GM12878 (cell line): ENCODE measurements around the gene SMARCC1. TPM values are rescaled to one million over a fixed set of nuclear protein-coding genes. Genes with fewer than 3 reads are reported as not detected.

Experiments used
- ATAC-seq: fragments of 200-7000 bp; cut with Tn5 transposase; 3 replicates; pipeline ENCODE4 v1.9.1; 2020; ENCODE audit warnings: mild to moderate bottlenecking, moderate library complexity
- BruUV-seq: library from RNA; stranded (reverse); fragments of 400-500 nt; replicated peaks from 2 replicates; lab custom pipeline; 2021; lab: Mats Ljungman, UMichigan
- CTCF ChIA-PET: fragments of 300-600 bp; sonication (Branson Sonifier 250); formaldehyde crosslinking; extraction: SDS; loops from one replicate; lab custom pipeline; 2021; ENCODE audit warnings: inconsistent platforms; lab: Yijun Ruan, JAX
- POLR2A ChIA-PET: fragments of 350-600 bp; formaldehyde crosslinking; extraction: SDS; loops from one replicate; lab custom pipeline; 2021; ENCODE audit warnings: inconsistent platforms; lab: Charles Lee
- RAD21 ChIA-PET: fragments of 300-600 bp; sonication (Branson Sonifier 250); formaldehyde crosslinking; loops from one replicate; lab custom pipeline; 2023; ENCODE audit warnings: antibody characterized with exemption; ENCODE audit not compliant: unreplicated experiment; lab: Charles Lee
- SMC1A ChIA-PET: fragments of 300-600 bp; sonication (Branson Sonifier 250); formaldehyde crosslinking; loops from one replicate; lab custom pipeline; 2023; ENCODE audit not compliant: unreplicated experiment, uncharacterized antibody; lab: Charles Lee
- DNase-seq: peaks from one replicate; pipeline ENCODE4 v3.0.0-alpha.2; 2011; ENCODE audit warnings: low read depth, low spot score
- FAIRE-seq: peaks from 3 replicates; lab custom pipeline; 2011; peaks lifted over from hg19 to GRCh38; lab: Jason Lieb, UNC
- H2AFZ ChIP-seq: 2 replicates; pipeline ENCODE4 v1.6.0; 2011; ENCODE audit warnings: low read depth, low read length, control low read depth; ENCODE audit not compliant: control insufficient read depth
- H3K27ac ChIP-seq: 2 replicates; pipeline ENCODE4 v1.5.1; 2011; ENCODE audit warnings: control low read depth; ENCODE audit not compliant: control insufficient read depth, insufficient read depth
- H3K27me3 ChIP-seq, 2 experiments: replicated peaks in 1 of 2; 2 replicates each; pipeline versions ENCODE4 v1.6.0 to v1.6.1; 2011; ENCODE audit warnings: low read length in 1 of 2; ENCODE audit not compliant: control insufficient read depth in 2 of 2, insufficient read depth in 2 of 2
- H3K36me3 ChIP-seq, 2 experiments: 2 replicates each; pipeline ENCODE4 v1.5.1; 2011; ENCODE audit warnings: low read length in 1 of 2; ENCODE audit not compliant: control insufficient read depth in 2 of 2, insufficient read depth in 2 of 2
- H3K4me1 ChIP-seq: 2 replicates; pipeline ENCODE4 v1.6.1; 2011; ENCODE audit warnings: mild to moderate bottlenecking, low read length, moderate library complexity, mixed read lengths; ENCODE audit not compliant: control insufficient read depth, insufficient read depth
- H3K4me2 ChIP-seq: 2 replicates; pipeline ENCODE4 v1.6.0; 2011; ENCODE audit warnings: control low read depth; ENCODE audit not compliant: control insufficient read depth, insufficient read depth
- H3K4me3 ChIP-seq: fragments of 200-600 bp; sonication (generic); 2 replicates; pipeline ENCODE4 v1.5.1; 2016
- H3K79me2 ChIP-seq: 2 replicates; pipeline ENCODE4 v1.6.0; 2011; ENCODE audit warnings: low read length; ENCODE audit not compliant: control insufficient read depth, insufficient read depth
- H3K9ac ChIP-seq: 2 replicates; pipeline ENCODE4 v1.8.0; 2011; ENCODE audit warnings: low read length, control low read depth, mixed read lengths; ENCODE audit not compliant: control insufficient read depth, insufficient read depth
- H3K9me3 ChIP-seq: replicated peaks from 3 replicates; pipeline ENCODE4 v1.5.1; 2011; ENCODE audit warnings: mild to moderate bottlenecking, low read length; ENCODE audit not compliant: control insufficient read depth, insufficient read depth
- H4K20me1 ChIP-seq: 2 replicates; pipeline ENCODE4 v1.6.0; 2011; ENCODE audit not compliant: control insufficient read depth, insufficient read depth
- ATF3 ChIP-seq: IDR thresholded peaks from 2 replicates; pipeline ENCODE4 v1.6.1; 2011; ENCODE audit warnings: low read depth, mild to moderate bottlenecking, low read length, moderate library complexity, borderline replicate concordance; ENCODE audit errors: extremely low read depth
- BHLHE40 ChIP-seq, 2 experiments: fragments of 450-650 bp in 1 of 2; IDR thresholded peaks; 2 replicates each; pipeline ENCODE4 v1.6.1; 2011 to 2017; ENCODE audit warnings: low read depth in 2 of 2, borderline replicate concordance in 1 of 2, improper control_type of control experiment in 1 of 2, low read length in 1 of 2, mild to moderate bottlenecking in 1 of 2
- CEBPZ ChIP-seq: fragments of 150-350 bp; IDR thresholded peaks from 2 replicates; pipeline ENCODE4 v1.6.1; 2016; ENCODE audit warnings: low read depth, low read length
- DPF2 ChIP-seq: fragments of 450-650 bp; IDR thresholded peaks from 2 replicates; pipeline ENCODE4 v1.6.1; 2017; ENCODE audit warnings: mild to moderate bottlenecking
- EED ChIP-seq: sonication (generic); IDR thresholded peaks from 2 replicates; pipeline ENCODE4 v1.6.1; 2016; ENCODE audit warnings: antibody characterized with exemption, low read depth
- ETV6 ChIP-seq, 2 experiments: fragments of 450-650 bp in 1 of 2; IDR thresholded peaks in 1 of 2; conservative IDR thresholded peaks in 1 of 2; 2 replicates each; pipeline ENCODE4 v1.6.1; 2014; ENCODE audit warnings: antibody characterized with exemption in 1 of 2, borderline replicate concordance in 1 of 2, low read depth in 1 of 2, mild to moderate bottlenecking in 1 of 2, moderate library complexity in 1 of 2
- IRF3 ChIP-seq: fragments of 450-650 bp; IDR thresholded peaks from 2 replicates; pipeline ENCODE4 v1.6.1; 2014; ENCODE audit warnings: mild to moderate bottlenecking
- JUND ChIP-seq: IDR thresholded peaks from 2 replicates; pipeline ENCODE4 v1.6.1; 2012; ENCODE audit warnings: low read depth, mild to moderate bottlenecking, low read length, improper control_type of control experiment, moderate library complexity
- MTA3 ChIP-seq: IDR thresholded peaks from 2 replicates; pipeline ENCODE4 v1.6.1; 2012; ENCODE audit warnings: low read length, inconsistent platforms, borderline replicate concordance
- NR2F1 ChIP-seq: fragments of 450-650 bp; conservative IDR thresholded peaks from 2 replicates; pipeline ENCODE4 v1.6.1; 2017; ENCODE audit warnings: mild to moderate bottlenecking
- PKNOX1 ChIP-seq: fragments of 450-650 bp; IDR thresholded peaks from 2 replicates; pipeline ENCODE4 v1.6.1; 2016; ENCODE audit warnings: mild to moderate bottlenecking
- SMARCA5 ChIP-seq: fragments of 450-650 bp; IDR thresholded peaks from 2 replicates; pipeline ENCODE4 v1.6.1; 2017; ENCODE audit warnings: mild to moderate bottlenecking
- SUZ12 ChIP-seq: fragments of 200-600 bp; sonication (generic); IDR thresholded peaks from one replicate; pipeline ENCODE4 v1.6.1; 2018; ENCODE audit warnings: antibody characterized with exemption, mild to moderate bottlenecking; ENCODE audit not compliant: unreplicated experiment
- ZNF592 ChIP-seq: fragments of 450-650 bp; IDR thresholded peaks from 2 replicates; pipeline ENCODE4 v1.6.1; 2017; ENCODE audit warnings: mild to moderate bottlenecking, moderate library complexity
- WGBS: methylation state at CpG from one replicate; pipeline ENCODE4 v1.1.6; 2016; ENCODE audit warnings: low lambda C conversion rate; ENCODE audit not compliant: insufficient replicate concordance, insufficient coverage; ENCODE audit errors: missing lambda C conversion rate; 5-methylcytosine and 5-hydroxymethylcytosine counted together
- in situ Hi-C: fragments of 300-500 bp; cut with MboI; formaldehyde crosslinking; loops from 9 replicates; pipeline ENCODE4 v1.14.3; 2018; ENCODE audit warnings: mixed read lengths
- intact Hi-C: fragments of 100-400 bp; cut with micrococcal nuclease; formaldehyde crosslinking; loops from one replicate; pipeline ENCODE4 v1.14.2; 2022; ENCODE audit not compliant: unreplicated experiment
- polyA plus RNA-seq, 11 experiments: library from polyadenylated mRNA; depleted of rRNA in 4 of 11; unstranded in 6 of 11; stranded (reverse) in 5 of 11; fragments of >200 nt; fragmentation: Nextera tagmentation in 4 of 11; fragmentation: Illumina TruSeq in 1 of 11; extraction: Ambion mirVana in 4 of 11; extraction: Trizol in 1 of 11; gene quantifications; 1 replicate in 1 of 11; 2 replicates in 10 of 11; pipeline versions ENCODE4 v1.2.1 to v1.2.3, GENCODE V29; 2011 to 2016; ENCODE audit warnings: inconsistent platforms in 2 of 11, missing spikeins in 2 of 11, low read depth in 1 of 11
- total RNA-seq, 4 experiments: library from RNA; depleted of rRNA in 3 of 4; stranded (reverse); fragments of >200 nt in 3 of 4; fragmentation: Illumina TruSeq in 1 of 4; extraction: Trizol in 1 of 4; gene quantifications; 2 replicates each; pipeline versions ENCODE4 v1.2.1 to v1.2.3, GENCODE V29; 2013 to 2021

SMARCC1 gene
- total and polyA plus RNA-seq, 10 of the 15 experiments (the other 5 are each of a cell fraction or from before 2014, with no cell fraction given) = 26.6 to 147 (median 57.1) TPM

GRCh38 chr3:47536967-47537366 lies 244.7 kb downstream of the SMARCC1 start:
- Histone ChIP-seq H3K4me1 (no peaks in the 10 kb centered on the region), H2AFZ (no peak overlapping the region), H3K27ac (no peak overlapping the region), H3K27me3 (no peaks in the 10 kb centered on the region), H3K36me3 (no peaks in the 10 kb centered on the region), H4K20me1 (no peaks in the 10 kb centered on the region), H3K9ac (no peak overlapping the region), H3K9me3 (no peaks in the 10 kb centered on the region), H3K4me3 (no peak overlapping the region), H3K79me2 (no peaks in the 10 kb centered on the region), H3K4me2 (no peak overlapping the region)
- FAIRE-seq (no peak), DNase-seq (no peak), ATAC-seq (no peak)
- SMC1A ChIA-PET = no interaction called here
- intact Hi-C loops (no loop called here), in situ Hi-C loops (no loop called here)
- BruUV-seq = no TSS peak
- RAD21 ChIA-PET = interaction anchor here (1.6 kb wide), 1 partner anchor 15 kb away, joined by 4 read pairs; no protein-coding TSS in a partner anchor
- WGBS = 64% methylated on average over 6 of the region's 6 CpGs
- POLR2A ChIA-PET = no interaction called here
- CTCF ChIA-PET = no interaction called here
- TF ChIP-seq DPF2 (no peak), NR2F1 (no peak), ATF3 (no peak), IRF3 (no peak), CEBPZ (no peak), EED (no peak), JUND (no peak), ZNF592 (no peak), PKNOX1 (no peak), SUZ12 (no peak), BHLHE40 (IDR thresholded peaks at IDR 0.05; ENCODE audit: borderline replicate concordance in 1 of 2, low read depth in 2 of 2, low read length in 1 of 2) (no peak), ETV6 (conservative IDR thresholded peaks at IDR 0.05 in 1 of 2, IDR thresholded peaks at IDR 0.05 in 1 of 2; ENCODE audit: borderline replicate concordance in 1 of 2, low read depth in 1 of 2) (no peak), MTA3 (no peak), SMARCA5 (no peak)
